Astrocyte (in vitro differentiated cells and primary cell): ENCODE data around the gene ARL4C. TPM values are rescaled to one million over a fixed set of nuclear protein-coding genes. Genes with fewer than 3 reads are reported as not detected.

Source experiments
- DNase-seq: peaks from one replicate; pipeline ENCODE4 v3.0.0-alpha.2; 2010; ENCODE audit warnings: low read depth
- FAIRE-seq: peaks from 2 replicates; lab custom pipeline; 2011; peaks lifted over from hg19 to GRCh38; lab: Jason Lieb, UNC
- H2AFZ ChIP-seq: 2 replicates; pipeline ENCODE4 v1.6.0; 2012; ENCODE audit warnings: low read depth, low read length, inconsistent platforms
- H3K27ac ChIP-seq: 2 replicates; pipeline ENCODE4 v1.5.1; 2011; ENCODE audit warnings: low read depth, low read length, inconsistent platforms
- H3K27me3 ChIP-seq: 2 replicates; pipeline ENCODE4 v1.6.0; 2011; ENCODE audit warnings: low read length, inconsistent platforms; ENCODE audit not compliant: insufficient read depth
- H3K36me3 ChIP-seq: 2 replicates; pipeline ENCODE4 v1.5.1; 2011; ENCODE audit warnings: low read length, inconsistent platforms; ENCODE audit not compliant: insufficient read depth
- H3K4me1 ChIP-seq: 2 replicates; pipeline ENCODE4 v1.5.1; 2011; ENCODE audit warnings: low read length, inconsistent platforms; ENCODE audit not compliant: insufficient read depth
- H3K4me2 ChIP-seq: 2 replicates; pipeline ENCODE4 v1.6.0; 2012; ENCODE audit warnings: low read length, inconsistent platforms
- H3K4me3 ChIP-seq: 2 replicates; pipeline ENCODE4 v1.5.1; 2011; ENCODE audit warnings: low read depth, mild to moderate bottlenecking, low read length, inconsistent platforms; ENCODE audit not compliant: insufficient read depth
- H3K79me2 ChIP-seq: 2 replicates; pipeline ENCODE4 v1.6.0; 2012; ENCODE audit warnings: mild to moderate bottlenecking, low read length, inconsistent platforms; ENCODE audit not compliant: insufficient read depth
- H3K9ac ChIP-seq: 2 replicates; pipeline ENCODE4 v1.6.0; 2012; ENCODE audit warnings: mild to moderate bottlenecking, low read length, inconsistent platforms
- H3K9me3 ChIP-seq: 2 replicates; pipeline ENCODE4 v1.5.1; 2012; ENCODE audit warnings: low read depth, mild to moderate bottlenecking, low read length, inconsistent platforms; ENCODE audit not compliant: insufficient read depth
- H4K20me1 ChIP-seq: 2 replicates; pipeline ENCODE4 v1.6.0; 2012; ENCODE audit warnings: low read length, inconsistent platforms; ENCODE audit not compliant: insufficient read depth
- H3K27ac Mint-ChIP-seq: one replicate; pipeline ENCODE4 v1.8.0; 2021; ENCODE audit warnings: mild to moderate bottlenecking, mixed read lengths; ENCODE audit not compliant: unreplicated experiment
- H3K27me3 Mint-ChIP-seq: one replicate; pipeline ENCODE4 v1.8.0; 2021; ENCODE audit warnings: low read depth, mixed read lengths; ENCODE audit not compliant: unreplicated experiment
- H3K36me3 Mint-ChIP-seq: one replicate; pipeline ENCODE4 v1.8.0; 2021; ENCODE audit warnings: low read depth, mixed read lengths; ENCODE audit not compliant: unreplicated experiment
- H3K4me1 Mint-ChIP-seq: one replicate; pipeline ENCODE4 v1.8.0; 2021; ENCODE audit warnings: low read depth, mixed read lengths; ENCODE audit not compliant: unreplicated experiment
- H3K4me3 Mint-ChIP-seq: one replicate; pipeline ENCODE4 v1.8.0; 2021; ENCODE audit warnings: mild to moderate bottlenecking, moderate library complexity, mixed read lengths; ENCODE audit not compliant: unreplicated experiment
- H3K9me3 Mint-ChIP-seq: one replicate; pipeline ENCODE4 v1.8.0; 2021; ENCODE audit warnings: mild to moderate bottlenecking, mixed read lengths; ENCODE audit not compliant: unreplicated experiment
- EZH2 ChIP-seq: IDR thresholded peaks from 2 replicates; pipeline ENCODE4 v1.6.1; 2012; ENCODE audit warnings: mild to moderate bottlenecking, low read length, inconsistent platforms; ENCODE audit not compliant: insufficient read depth
- total RNA-seq: library from RNA; stranded (reverse); gene quantifications from 2 replicates; pipeline ENCODE4 v1.2.1, GENCODE V29; 2021
- TF ChIP-seq, protein P1 (sequence below): IDR thresholded peaks from 2 replicates; pipeline ENCODE4 v1.5.1; 2011; ENCODE audit warnings: low read depth, mild to moderate bottlenecking, inconsistent platforms, low read length, moderate library complexity; ENCODE audit not compliant: insufficient read depth

ARL4C gene
- total RNA-seq, 1 donor from 2014 or later: 70.7 TPM

DNA sequence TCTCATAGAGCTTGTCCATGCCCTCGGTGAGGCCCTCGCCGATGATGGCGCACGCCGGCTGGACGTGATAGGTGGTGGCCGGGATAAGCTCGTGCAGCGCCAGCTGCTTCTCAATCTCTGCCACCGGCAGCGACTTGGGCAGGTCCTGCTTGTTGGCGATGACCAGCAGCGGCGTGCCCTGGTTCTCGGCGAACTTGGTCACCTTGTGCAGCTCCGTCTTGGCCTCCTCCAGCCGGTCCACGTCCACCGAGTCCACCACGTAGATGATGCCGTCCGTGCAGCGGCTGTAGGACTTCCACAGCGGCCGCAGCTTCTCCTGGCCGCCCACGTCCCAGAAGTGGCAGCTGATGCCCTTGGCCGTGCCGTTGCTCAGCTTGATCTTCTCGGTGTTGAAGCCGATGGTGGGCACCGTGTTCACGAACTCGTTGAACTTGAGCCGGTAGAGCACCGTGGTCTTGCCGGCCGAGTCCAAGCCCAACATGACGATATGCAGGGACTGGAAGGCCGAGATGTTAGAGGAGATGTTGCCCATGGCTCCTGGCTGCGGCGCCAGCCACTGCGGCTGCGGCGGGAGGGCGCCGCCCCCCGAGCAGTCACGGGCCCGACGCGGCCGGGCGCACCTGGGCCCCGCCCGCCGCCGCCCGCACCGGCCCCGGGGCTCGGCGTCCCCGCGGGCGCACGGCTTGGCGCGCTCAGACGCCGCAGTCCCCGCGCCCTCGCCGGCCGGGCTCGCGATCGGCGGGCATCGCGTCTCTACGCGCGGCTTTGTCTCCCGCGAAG is 636 bp downstream of the ARL4C start:
- Mint-ChIP-seq H3K36me3 (peaks cover 2% of the 10 kb centered on the region), H3K9me3 (no peaks in the 10 kb centered on the region), H3K27ac (peak overlapping the region; percentile 98), H3K27me3 (no peaks in the 10 kb centered on the region), H3K4me3 (peak overlapping the region; percentile 96), H3K4me1 (peaks cover 11% of the 10 kb centered on the region)
- Histone ChIP-seq H3K79me2 (peaks cover 52% of the 10 kb centered on the region), H3K4me1 (peaks cover 19% of the 10 kb centered on the region), H3K9ac (peak overlapping the region; percentile 99), H3K9me3 (no peaks in the 10 kb centered on the region), H2AFZ (peak overlapping the region; percentile 42), H3K4me3 (peak overlapping the region; percentile 91), H3K27me3 (no peaks in the 10 kb centered on the region), H4K20me1 (peaks cover 49% of the 10 kb centered on the region), H3K4me2 (peak overlapping the region; percentile 89), H3K27ac (peak overlapping the region; percentile 91), H3K36me3 (peaks cover 2% of the 10 kb centered on the region)
- FAIRE-seq (no peak), DNase-seq (peak; percentile 41)
- no peak for TF ChIP-seq EZH2
- TF ChIP-seq, protein P1, sequence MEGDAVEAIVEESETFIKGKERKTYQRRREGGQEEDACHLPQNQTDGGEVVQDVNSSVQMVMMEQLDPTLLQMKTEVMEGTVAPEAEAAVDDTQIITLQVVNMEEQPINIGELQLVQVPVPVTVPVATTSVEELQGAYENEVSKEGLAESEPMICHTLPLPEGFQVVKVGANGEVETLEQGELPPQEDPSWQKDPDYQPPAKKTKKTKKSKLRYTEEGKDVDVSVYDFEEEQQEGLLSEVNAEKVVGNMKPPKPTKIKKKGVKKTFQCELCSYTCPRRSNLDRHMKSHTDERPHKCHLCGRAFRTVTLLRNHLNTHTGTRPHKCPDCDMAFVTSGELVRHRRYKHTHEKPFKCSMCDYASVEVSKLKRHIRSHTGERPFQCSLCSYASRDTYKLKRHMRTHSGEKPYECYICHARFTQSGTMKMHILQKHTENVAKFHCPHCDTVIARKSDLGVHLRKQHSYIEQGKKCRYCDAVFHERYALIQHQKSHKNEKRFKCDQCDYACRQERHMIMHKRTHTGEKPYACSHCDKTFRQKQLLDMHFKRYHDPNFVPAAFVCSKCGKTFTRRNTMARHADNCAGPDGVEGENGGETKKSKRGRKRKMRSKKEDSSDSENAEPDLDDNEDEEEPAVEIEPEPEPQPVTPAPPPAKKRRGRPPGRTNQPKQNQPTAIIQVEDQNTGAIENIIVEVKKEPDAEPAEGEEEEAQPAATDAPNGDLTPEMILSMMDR: no peak

DNA sequence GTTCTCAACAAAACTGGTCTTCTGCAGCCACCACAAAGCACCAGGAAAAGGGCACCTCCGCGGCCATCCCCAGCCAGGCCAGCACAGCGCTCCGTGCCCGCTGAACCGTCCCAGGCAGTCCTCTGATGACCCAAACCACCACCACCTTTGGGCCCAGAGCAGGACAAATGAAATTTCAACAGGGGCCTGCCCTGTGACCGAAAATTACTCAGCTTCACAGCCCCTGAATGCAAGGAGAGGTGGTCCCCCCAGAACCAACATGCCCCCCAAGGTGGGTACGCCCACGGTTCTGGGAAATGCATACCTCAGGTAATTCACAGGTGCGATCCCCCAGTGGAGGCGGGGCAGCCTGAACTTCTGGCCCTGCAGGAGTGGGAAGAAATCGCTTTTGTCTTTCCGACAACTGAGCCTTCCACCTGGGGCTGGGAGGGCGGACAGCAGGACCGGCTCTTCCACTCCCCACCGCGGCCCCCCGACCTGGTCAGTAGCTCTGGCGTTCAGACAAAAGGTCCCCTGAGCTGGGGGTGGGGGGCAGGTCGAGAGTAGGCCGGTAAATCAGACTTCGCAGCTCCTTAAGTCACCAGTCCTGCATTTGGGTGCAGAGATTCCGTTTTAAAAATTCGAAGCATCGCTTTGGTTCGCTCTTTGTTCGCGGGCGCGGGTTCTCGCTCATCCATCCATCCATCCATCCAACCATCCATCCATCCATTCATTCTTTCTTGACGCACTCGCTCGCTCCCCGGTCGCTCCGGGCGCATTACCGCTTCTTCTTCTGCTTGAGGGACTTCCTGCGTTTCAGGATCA is 1.4 kb downstream of the ARL4C start:
- FAIRE-seq (no peak), DNase-seq (no peak)
- Mint-ChIP-seq H3K27ac (peak overlapping the region; percentile 84), H3K27me3 (no peaks in the 10 kb centered on the region), H3K9me3 (no peaks in the 10 kb centered on the region), H3K4me1 (peaks cover 11% of the 10 kb centered on the region), H3K4me3 (peak overlapping the region; percentile 96), H3K36me3 (peaks cover 2% of the 10 kb centered on the region)
- H2AFZ ChIP-seq: peak overlapping the region; percentile 42
- no peaks in the 10 kb centered on the region for H3K27me3 ChIP-seq
- peak overlapping the region; percentile 99 for H3K9ac ChIP-seq
- no peaks in the 10 kb centered on the region for H3K9me3 ChIP-seq
- peak overlapping the region; percentile 91 for H3K27ac ChIP-seq
- H3K4me2 ChIP-seq: peak overlapping the region; percentile 89
- peak overlapping the region; percentile 91 for H3K4me3 ChIP-seq
- H3K79me2 ChIP-seq: peaks cover 60% of the 10 kb centered on the region
- no peak for TF ChIP-seq EZH2
- TF ChIP-seq, protein P1: no peak
- peaks cover 20% of the 10 kb centered on the region for H3K4me1 ChIP-seq
- H3K36me3 ChIP-seq: peaks cover 5% of the 10 kb centered on the region
- peaks cover 57% of the 10 kb centered on the region for H4K20me1 ChIP-seq
